Mucosa of descending colon (tissue), 3 donors: ENCODE measurements around the gene PLPP6. TPM values are rescaled to one million over a fixed set of nuclear protein-coding genes. Genes with fewer than 3 reads are reported as not detected.

Experiments used
- ATAC-seq: fragments of 200-7000 bp; cut with Tn5 transposase; one replicate; pipeline ENCODE4 v1.9.1; 2020; ENCODE audit warnings: mild to moderate bottlenecking, moderate library complexity
- DNase-seq, 3 donors: peaks; one replicate each; pipeline ENCODE4 v3.0.0-alpha.2; 2020
- H3K36me3 ChIP-seq: fragments of 200-600 bp; one replicate; pipeline ENCODE4 v1.8.0; 2021; ENCODE audit warnings: low read depth, mild to moderate bottlenecking
- H3K4me1 ChIP-seq: fragments of 200-600 bp; one replicate; pipeline ENCODE4 v1.8.0; 2021; ENCODE audit warnings: low read depth, mild to moderate bottlenecking
- H3K4me3 ChIP-seq: fragments of 200-600 bp; one replicate; pipeline ENCODE4 v1.8.0; 2021; ENCODE audit warnings: mild to moderate bottlenecking
- H3K9me3 ChIP-seq: fragments of 200-600 bp; one replicate; pipeline ENCODE4 v1.8.0; 2021; ENCODE audit warnings: mild to moderate bottlenecking
- intact Hi-C, 2 donors: fragments of 100-400 bp; cut with DNase I in 1 of 2; cut with micrococcal nuclease in 1 of 2; formaldehyde crosslinking; loops; one replicate each; pipeline versions ENCODE4 v1.11.0 to v1.11.1; 2022; cut with DNase I, micrococcal nuclease
- total RNA-seq, 3 donors: library from RNA; stranded (reverse); fragmentation: NEBNext Ultra II Directional in 2 of 3; extraction: Animal tissue kit (Norgen Biotek cat#: 25700) in 2 of 3; gene quantifications; one replicate each; pipeline versions ENCODE4 v1.2.1 to v1.2.4, GENCODE V29; 2021 to 2023
- TF ChIP-seq, protein P1 (sequence below): fragments of 200-600 bp; IDR thresholded peaks from one replicate; pipeline ENCODE4 v1.8.0; 2022; ENCODE audit warnings: antibody characterized with exemption, mild to moderate bottlenecking
- donor health status: DM: no; HTN: no; CAD: no; lungs with moderate emphysema.
- donor health status: DM: no; HTN: no; CAD: no.
- donor health status: DM: no; HTN: yes; CAD: no.

PLPP6 gene
- total RNA-seq, 3 donors from 2014 or later: 9.5 to 21.5 (median 17.2) TPM

DNA sequence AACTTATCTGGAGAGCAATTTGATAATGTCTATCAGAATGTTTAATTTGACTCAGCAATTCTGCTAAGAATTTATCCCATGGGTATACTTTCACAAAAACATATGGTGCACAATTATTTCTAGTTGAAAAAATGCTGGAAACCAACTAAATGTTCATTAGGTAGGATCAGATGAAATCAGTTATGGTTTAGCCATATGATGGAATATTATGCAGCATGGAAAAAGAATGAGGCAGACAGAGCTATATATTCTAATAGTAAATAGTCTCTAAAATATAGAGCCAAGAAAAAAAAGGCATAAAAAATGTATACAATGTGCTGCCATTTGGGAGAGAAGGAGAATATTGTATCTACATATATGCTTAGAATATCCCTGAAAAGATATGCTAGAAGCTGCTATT is 7.8 kb downstream of the PLPP6 start:
- ATAC-seq: no peak
- H3K9me3 ChIP-seq: no peaks in the 10 kb centered on the region
- no peaks in the 10 kb centered on the region for H3K36me3 ChIP-seq
- intact Hi-C loops: no loop called here
- H3K4me1 ChIP-seq: peaks cover 6% of the 10 kb centered on the region
- TF ChIP-seq, protein P1, sequence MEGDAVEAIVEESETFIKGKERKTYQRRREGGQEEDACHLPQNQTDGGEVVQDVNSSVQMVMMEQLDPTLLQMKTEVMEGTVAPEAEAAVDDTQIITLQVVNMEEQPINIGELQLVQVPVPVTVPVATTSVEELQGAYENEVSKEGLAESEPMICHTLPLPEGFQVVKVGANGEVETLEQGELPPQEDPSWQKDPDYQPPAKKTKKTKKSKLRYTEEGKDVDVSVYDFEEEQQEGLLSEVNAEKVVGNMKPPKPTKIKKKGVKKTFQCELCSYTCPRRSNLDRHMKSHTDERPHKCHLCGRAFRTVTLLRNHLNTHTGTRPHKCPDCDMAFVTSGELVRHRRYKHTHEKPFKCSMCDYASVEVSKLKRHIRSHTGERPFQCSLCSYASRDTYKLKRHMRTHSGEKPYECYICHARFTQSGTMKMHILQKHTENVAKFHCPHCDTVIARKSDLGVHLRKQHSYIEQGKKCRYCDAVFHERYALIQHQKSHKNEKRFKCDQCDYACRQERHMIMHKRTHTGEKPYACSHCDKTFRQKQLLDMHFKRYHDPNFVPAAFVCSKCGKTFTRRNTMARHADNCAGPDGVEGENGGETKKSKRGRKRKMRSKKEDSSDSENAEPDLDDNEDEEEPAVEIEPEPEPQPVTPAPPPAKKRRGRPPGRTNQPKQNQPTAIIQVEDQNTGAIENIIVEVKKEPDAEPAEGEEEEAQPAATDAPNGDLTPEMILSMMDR: no peak
- H3K4me3 ChIP-seq: no peak overlapping the region
- no peak for DNase-seq

DNA sequence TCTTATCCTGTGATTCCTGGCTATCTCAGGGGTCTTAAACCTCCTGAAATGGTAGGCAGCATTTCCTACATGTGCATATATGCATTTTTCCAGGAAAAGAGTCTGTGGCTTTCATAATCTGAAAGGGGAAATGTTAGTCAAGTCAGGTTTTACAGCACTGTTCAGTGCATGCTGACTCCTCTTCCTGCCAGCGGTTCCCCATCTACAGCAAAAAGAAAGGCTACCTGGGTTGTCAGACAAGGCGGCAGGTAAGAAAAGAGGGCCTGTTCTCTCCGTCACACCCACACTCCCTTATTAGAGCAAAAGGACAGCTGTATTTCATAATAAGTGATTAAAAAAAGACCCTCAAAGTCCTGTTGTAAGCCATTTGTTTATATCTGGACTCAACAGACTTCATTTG is 8.5 kb downstream of the PLPP6 start:
- no peaks in the 10 kb centered on the region for H3K4me1 ChIP-seq
- no peak overlapping the region for H3K4me3 ChIP-seq
- ATAC-seq (no peak), DNase-seq (no peak)
- intact Hi-C loops: no loop called here
- TF ChIP-seq, protein P1: no peak
- H3K36me3 ChIP-seq: no peaks in the 10 kb centered on the region
- no peaks in the 10 kb centered on the region for H3K9me3 ChIP-seq

DNA sequence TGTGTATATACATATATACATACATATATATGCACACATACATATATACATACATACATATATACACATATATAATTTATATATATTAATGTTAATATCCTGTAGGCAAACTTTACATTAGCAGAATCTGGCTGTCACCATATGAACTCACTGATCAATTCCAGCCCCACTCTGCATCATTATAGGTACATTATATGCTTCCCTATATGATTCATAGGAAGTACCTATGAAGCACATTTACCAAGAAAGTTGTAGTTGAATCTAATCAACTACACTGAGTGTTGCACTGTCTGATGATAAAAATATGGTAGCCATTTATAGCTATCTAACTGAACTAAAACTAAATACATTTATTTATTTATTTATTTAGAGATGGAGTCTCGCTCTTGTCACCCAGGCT is 9.6 kb downstream of the PLPP6 start:
- DNase-seq (no peak), ATAC-seq (no peak)
- Histone ChIP-seq H3K9me3 (no peaks in the 10 kb centered on the region), H3K36me3 (no peaks in the 10 kb centered on the region), H3K4me1 (no peaks in the 10 kb centered on the region), H3K4me3 (no peak overlapping the region)
- TF ChIP-seq, protein P1: no peak
- intact Hi-C loops: no loop called here

DNA sequence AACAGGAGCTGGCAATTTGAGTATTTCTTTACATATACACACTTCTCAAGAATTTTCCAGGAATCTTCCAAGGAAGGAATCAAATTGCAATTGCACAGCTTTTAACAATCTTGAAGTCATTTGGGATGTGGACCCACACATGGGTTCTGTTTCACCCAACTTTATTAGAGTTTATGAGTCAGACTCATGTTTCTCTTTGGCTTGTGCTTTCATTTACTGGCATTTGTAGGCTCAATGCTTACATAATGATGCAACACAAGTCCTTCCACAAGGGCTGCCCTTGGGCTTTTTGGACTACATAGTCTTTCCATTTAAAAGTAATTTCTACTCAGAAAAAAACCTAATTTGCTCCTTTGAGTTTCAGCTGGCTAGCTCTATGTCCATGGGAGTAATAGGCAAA is 12.7 kb downstream of the PLPP6 start:
- no peak for ATAC-seq

DNA sequence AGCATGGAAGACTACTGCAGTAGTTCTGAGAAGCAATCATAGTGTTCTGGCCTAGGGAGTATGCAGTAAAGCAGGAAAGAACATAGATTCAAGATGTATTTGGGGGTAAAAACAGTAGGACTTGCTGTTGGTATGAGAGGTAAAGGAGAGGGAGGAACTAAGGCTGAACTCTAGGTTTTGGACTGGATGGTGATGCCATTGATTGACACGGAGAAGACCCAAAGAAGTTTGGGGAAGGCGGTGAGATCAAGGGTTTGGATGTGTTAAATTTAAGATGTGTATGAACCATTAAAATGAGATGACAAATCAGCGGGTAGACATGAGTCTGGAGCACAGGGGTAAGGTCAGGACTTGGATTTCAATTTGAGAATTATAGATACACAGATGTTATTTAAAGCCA is 15.3 kb downstream of the PLPP6 start:
- no peaks in the 10 kb centered on the region for H3K36me3 ChIP-seq
- DNase-seq (no peak), ATAC-seq (no peak)
- peaks cover 22% of the 10 kb centered on the region for H3K4me1 ChIP-seq
- H3K9me3 ChIP-seq: no peaks in the 10 kb centered on the region
- intact Hi-C loops: no loop called here
- TF ChIP-seq, protein P1: no peak
- H3K4me3 ChIP-seq: no peak overlapping the region

More for the DNA sequence above, 12.7 kb downstream of the PLPP6 start:
- no peaks in the 10 kb centered on the region for H3K9me3 ChIP-seq
- no peaks in the 10 kb centered on the region for H3K36me3 ChIP-seq
- DNase-seq: no peak
- peaks cover 12% of the 10 kb centered on the region for H3K4me1 ChIP-seq
- TF ChIP-seq, protein P1: no peak
- intact Hi-C loops: no loop called here
- H3K4me3 ChIP-seq: no peak overlapping the region

DNA sequence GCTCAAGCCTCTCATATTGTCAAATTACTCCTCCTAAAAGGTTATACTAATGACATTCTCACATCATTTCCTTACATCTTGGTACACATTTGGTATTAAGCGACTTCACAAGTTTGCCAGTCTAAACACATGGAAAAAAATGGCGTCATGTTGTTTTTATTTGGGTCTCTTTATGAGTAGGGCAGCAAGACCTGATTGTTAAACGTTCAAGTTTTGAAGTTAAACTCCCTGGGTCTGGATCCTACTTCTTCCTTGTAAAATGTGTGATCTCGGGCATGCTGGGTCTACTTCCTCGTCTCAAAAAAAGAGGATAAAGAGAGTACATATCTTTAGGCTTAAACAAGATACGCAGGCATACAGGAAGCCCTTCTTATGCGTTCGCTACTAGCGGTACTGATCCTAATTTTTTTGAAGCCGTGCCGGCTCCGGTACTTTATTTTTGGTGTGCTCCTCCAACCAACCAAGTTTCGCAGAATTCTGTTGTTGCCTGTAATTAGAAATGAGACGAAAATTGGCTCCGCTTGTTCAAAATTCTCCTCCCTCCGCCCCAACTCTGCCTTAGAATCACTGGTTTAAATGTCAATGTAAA is 16.7 kb downstream of the PLPP6 start:
- intact Hi-C loops: no loop called here
- Histone ChIP-seq H3K4me1 (peaks cover 22% of the 10 kb centered on the region), H3K4me3 (peak overlapping the region; percentile 50), H3K36me3 (no peaks in the 10 kb centered on the region), H3K9me3 (no peaks in the 10 kb centered on the region)
- ATAC-seq (peak; percentile 20), DNase-seq (peak in 1 of 3 donors; percentile 34)
- TF ChIP-seq, protein P1: no peak
